ENCODE measurements around the gene ARSG.

DNA sequence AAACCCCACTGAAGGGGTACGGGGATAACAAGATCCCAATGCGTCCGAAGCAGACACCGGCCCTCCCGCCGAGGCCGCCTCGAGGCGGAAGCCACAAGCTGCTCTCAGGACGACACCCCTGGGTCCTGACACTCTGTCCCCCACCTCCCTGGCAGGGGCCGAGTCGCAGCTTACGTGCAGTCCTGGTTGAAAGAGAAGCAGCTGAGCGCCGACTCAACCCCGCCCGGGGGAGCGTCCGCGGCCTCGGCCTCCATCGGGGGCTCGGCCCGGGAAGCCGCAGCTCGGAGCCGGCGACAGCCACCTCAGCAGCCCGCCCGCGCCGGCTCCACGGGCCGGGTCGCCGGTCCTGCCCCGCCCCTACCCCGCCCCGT lies 165.9 kb downstream of the ARSG start, which contains the start of gene WIPI1:
- TF ChIP-seq EP300 (IDR thresholded peaks at IDR 0.05; ENCODE audit: borderline replicate concordance in 1 of 2, low read depth in 1 of 2, low read length in 1 of 2) = no peak
- TF ChIP-seq, protein P1, sequence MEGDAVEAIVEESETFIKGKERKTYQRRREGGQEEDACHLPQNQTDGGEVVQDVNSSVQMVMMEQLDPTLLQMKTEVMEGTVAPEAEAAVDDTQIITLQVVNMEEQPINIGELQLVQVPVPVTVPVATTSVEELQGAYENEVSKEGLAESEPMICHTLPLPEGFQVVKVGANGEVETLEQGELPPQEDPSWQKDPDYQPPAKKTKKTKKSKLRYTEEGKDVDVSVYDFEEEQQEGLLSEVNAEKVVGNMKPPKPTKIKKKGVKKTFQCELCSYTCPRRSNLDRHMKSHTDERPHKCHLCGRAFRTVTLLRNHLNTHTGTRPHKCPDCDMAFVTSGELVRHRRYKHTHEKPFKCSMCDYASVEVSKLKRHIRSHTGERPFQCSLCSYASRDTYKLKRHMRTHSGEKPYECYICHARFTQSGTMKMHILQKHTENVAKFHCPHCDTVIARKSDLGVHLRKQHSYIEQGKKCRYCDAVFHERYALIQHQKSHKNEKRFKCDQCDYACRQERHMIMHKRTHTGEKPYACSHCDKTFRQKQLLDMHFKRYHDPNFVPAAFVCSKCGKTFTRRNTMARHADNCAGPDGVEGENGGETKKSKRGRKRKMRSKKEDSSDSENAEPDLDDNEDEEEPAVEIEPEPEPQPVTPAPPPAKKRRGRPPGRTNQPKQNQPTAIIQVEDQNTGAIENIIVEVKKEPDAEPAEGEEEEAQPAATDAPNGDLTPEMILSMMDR (IDR thresholded peaks at IDR 0.05) = no peak
- TF ChIP-seq EZH2phosphoT487 (IDR thresholded peaks at IDR 0.05; ENCODE audit: borderline replicate concordance, low read depth) = no peak
- TF ChIP-seq, protein P2, sequence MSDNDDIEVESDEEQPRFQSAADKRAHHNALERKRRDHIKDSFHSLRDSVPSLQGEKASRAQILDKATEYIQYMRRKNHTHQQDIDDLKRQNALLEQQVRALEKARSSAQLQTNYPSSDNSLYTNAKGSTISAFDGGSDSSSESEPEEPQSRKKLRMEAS (IDR thresholded peaks at IDR 0.05; ENCODE audit: low read depth) = no peak
- no peak for TF ChIP-seq TCF12 (IDR thresholded peaks at IDR 0.05)
- TF ChIP-seq, protein P3, sequence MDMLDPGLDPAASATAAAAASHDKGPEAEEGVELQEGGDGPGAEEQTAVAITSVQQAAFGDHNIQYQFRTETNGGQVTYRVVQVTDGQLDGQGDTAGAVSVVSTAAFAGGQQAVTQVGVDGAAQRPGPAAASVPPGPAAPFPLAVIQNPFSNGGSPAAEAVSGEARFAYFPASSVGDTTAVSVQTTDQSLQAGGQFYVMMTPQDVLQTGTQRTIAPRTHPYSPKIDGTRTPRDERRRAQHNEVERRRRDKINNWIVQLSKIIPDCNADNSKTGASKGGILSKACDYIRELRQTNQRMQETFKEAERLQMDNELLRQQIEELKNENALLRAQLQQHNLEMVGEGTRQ (IDR thresholded peaks at IDR 0.05; ENCODE audit: borderline replicate concordance, low read depth, low read length) = no peak

All from SK-N-SH (cell line).